ENCODE results near the gene SLCO4A1. TPM values are rescaled to one million over a fixed set of nuclear protein-coding genes. Genes with fewer than 3 reads are reported as not detected.

The SLCO4A1 gene
- 10 to 100 TPM; 15.9 to 20.2 (median 19.2) TPM for total RNA-seq

- Histone ChIP-seq H3K4me3 (peak within 1 kb of the TSS; percentile 32 to 65), H3K36me3 (no peaks in the 10 kb centered on the region), H3K9me3 (no peaks in the 10 kb centered on the region), H3K4me1 (peaks cover 0 to 52% (median 21%) of the 10 kb centered on the region in 3 donors), H3K27me3 (peaks cover 93% of the 10 kb centered on the region), H3K27ac (peak within 1 kb of the TSS in 3 of 4 donors; percentile 74 to 86 (median 77))
- WGBS, 2 donors (ENCODE audit: low coverage in 1 of 2), result no CpG with 5 or more reads among the region's 82 CpGs
- ATAC-seq, result peak; percentile 90
- TF ChIP-seq CTCF (IDR thresholded peaks at IDR 0.05), result peak in 1 of 4 experiments; percentile 25
- TF ChIP-seq EP300 (IDR thresholded peaks at IDR 0.05), result no peak
- peak; percentile 57 for TF ChIP-seq POLR2AphosphoS5 (IDR thresholded peaks at IDR 0.05)
- TF ChIP-seq POLR2A (IDR thresholded peaks at IDR 0.05), result peak; percentile 54 to 56
Measured at GRCh38 chr20:62642051-62642665, at the start of gene SLCO4A1. Gene SLCO4A1, plus strand, starts transcription at chr20:62642503. Its CDS starts 13,952 bp downstream, at chr20:62656455.

GRCh38 chr20:62592506-62593177 is 49.7 kb upstream of the SLCO4A1 start:
- TF ChIP-seq EP300 (IDR thresholded peaks at IDR 0.05) (no peak), CTCF (IDR thresholded peaks at IDR 0.05) (no peak), POLR2A (IDR thresholded peaks at IDR 0.05) (no peak), POLR2AphosphoS5 (IDR thresholded peaks at IDR 0.05) (no peak)
- ATAC-seq, result no peak
- H3K36me3 ChIP-seq, result no peaks in the 10 kb centered on the region
- no peak overlapping the region for H3K4me3 ChIP-seq
- 54 to 58% methylated on average over 7 of the region's 11 CpGs for WGBS, 2 donors (ENCODE audit: low coverage in 1 of 2)
- H3K9me3 ChIP-seq, result no peaks in the 10 kb centered on the region
- H3K27ac ChIP-seq, result no peak overlapping the region
- H3K4me1 ChIP-seq, result peaks cover 0 to 24% (median 6%) of the 10 kb centered on the region in 3 donors
- H3K27me3 ChIP-seq, result peaks cover 100% of the 10 kb centered on the region

GRCh38 chr20:62593616-62594015 is 48.7 kb upstream of the SLCO4A1 start:
- H3K4me1 ChIP-seq, result peaks cover 0 to 20% (median 6%) of the 10 kb centered on the region in 3 donors
- no peaks in the 10 kb centered on the region for H3K9me3 ChIP-seq
- 50% methylated on average over 1 of the region's 3 CpGs; no CpG with 5 or more reads in 1 of the 2 donors for WGBS, 2 donors (ENCODE audit: low coverage in 1 of 2)
- TF ChIP-seq POLR2AphosphoS5 (IDR thresholded peaks at IDR 0.05) (no peak), CTCF (IDR thresholded peaks at IDR 0.05) (no peak), POLR2A (IDR thresholded peaks at IDR 0.05) (no peak), EP300 (IDR thresholded peaks at IDR 0.05) (no peak)
- H3K27me3 ChIP-seq, result peaks cover 100% of the 10 kb centered on the region
- H3K4me3 ChIP-seq, result no peak overlapping the region
- no peak overlapping the region for H3K27ac ChIP-seq
- ATAC-seq, result no peak
- no peaks in the 10 kb centered on the region for H3K36me3 ChIP-seq

GRCh38 chr20:62595069-62595468 is 47.2 kb upstream of the SLCO4A1 start:
- Histone ChIP-seq H3K27me3 (peaks cover 96% of the 10 kb centered on the region), H3K27ac (no peak overlapping the region), H3K4me1 (peaks cover 0 to 13% (median 4%) of the 10 kb centered on the region in 3 donors), H3K4me3 (no peak overlapping the region), H3K36me3 (no peaks in the 10 kb centered on the region), H3K9me3 (no peaks in the 10 kb centered on the region)
- no peak for ATAC-seq
- 64 to 65% methylated on average over 4 of the region's 4 CpGs for WGBS, 2 donors (ENCODE audit: low coverage in 1 of 2)
- no peak for TF ChIP-seq EP300 (IDR thresholded peaks at IDR 0.05)

DNA sequence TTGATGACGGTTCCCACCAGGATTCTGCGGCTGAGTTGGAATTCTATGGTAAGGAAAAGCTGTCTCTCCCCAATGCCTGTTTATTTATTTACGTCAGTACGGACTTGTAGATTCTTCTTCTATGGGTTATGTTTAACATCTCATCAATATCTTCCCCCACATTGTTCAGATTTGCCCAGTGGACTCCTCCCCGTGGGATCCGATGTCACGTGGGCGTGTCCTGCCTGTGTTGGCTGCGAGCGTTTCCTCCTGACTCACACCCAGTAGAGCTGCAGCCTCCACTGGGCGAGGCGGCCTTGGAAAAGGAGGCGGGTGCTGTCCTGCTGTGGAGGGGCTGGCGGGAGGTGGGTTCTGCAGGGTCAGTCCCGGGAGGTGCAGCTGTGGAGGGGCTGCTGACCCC is 46.8 kb upstream of the SLCO4A1 start:
- Histone ChIP-seq H3K27me3 (peaks cover 96% of the 10 kb centered on the region), H3K4me3 (no peak overlapping the region), H3K4me1 (peaks cover 0 to 13% (median 2%) of the 10 kb centered on the region in 3 donors), H3K36me3 (no peaks in the 10 kb centered on the region), H3K27ac (no peak overlapping the region), H3K9me3 (no peaks in the 10 kb centered on the region)
- 36 to 45% methylated on average over 4 to 5 of the region's 15 CpGs for WGBS, 2 donors (ENCODE audit: low coverage in 1 of 2)
- peak; percentile 78 for ATAC-seq
- TF ChIP-seq CTCF (IDR thresholded peaks at IDR 0.05), result no peak
- no peak for TF ChIP-seq POLR2AphosphoS5 (IDR thresholded peaks at IDR 0.05)
- TF ChIP-seq POLR2A (IDR thresholded peaks at IDR 0.05), result no peak
- no peak for TF ChIP-seq EP300 (IDR thresholded peaks at IDR 0.05)
